GM23338 (cell line): ENCODE results near the gene SEMA5A. TPM values are rescaled to one million over a fixed set of nuclear protein-coding genes. Genes with fewer than 3 reads are reported as not detected.

Experiments used
- ATAC-seq: fragments of 200-7000 bp; cut with Tn5 transposase; 3 replicates; pipeline ENCODE4 v1.9.1; 2020
- DNase-seq: peaks from one replicate; pipeline ENCODE4 v3.0.0-alpha.2; 2015; ENCODE audit warnings: low spot score
- H2AFZ ChIP-seq: fragments of 200-600 bp; sonication (generic); 2 replicates; pipeline ENCODE4 v1.8.0; 2016; ENCODE audit warnings: antibody characterized with exemption, mild to moderate bottlenecking, moderate library complexity
- H3F3A ChIP-seq: fragments of 200-600 bp; sonication (generic); replicated peaks from 2 replicates; pipeline ENCODE4 v1.8.0; 2017; ENCODE audit warnings: antibody characterized with exemption, mixed run types, low read depth
- H3K27ac ChIP-seq: fragments of 200-600 bp; sonication (generic); 2 replicates; pipeline ENCODE4 v1.6.1; 2016; ENCODE audit warnings: low read depth
- H3K27me3 ChIP-seq: fragments of 200-600 bp; sonication (generic); 2 replicates; pipeline ENCODE4 v1.8.0; 2016; ENCODE audit warnings: mild to moderate bottlenecking, mixed run types, moderate library complexity; ENCODE audit not compliant: insufficient read depth
- H3K36me3 ChIP-seq: fragments of 200-600 bp; sonication (generic); 2 replicates; pipeline ENCODE4 v1.8.0; 2016; ENCODE audit warnings: mild to moderate bottlenecking; ENCODE audit not compliant: insufficient read depth
- H3K4me1 ChIP-seq: fragments of 200-600 bp; sonication (generic); 2 replicates; pipeline ENCODE4 v1.8.0; 2016; ENCODE audit warnings: mild to moderate bottlenecking, moderate library complexity; ENCODE audit not compliant: insufficient read depth
- H3K4me2 ChIP-seq: fragments of 200-600 bp; sonication (generic); 2 replicates; pipeline ENCODE4 v1.7.1; 2017; ENCODE audit warnings: mixed run types
- H3K4me3 ChIP-seq: fragments of 200-600 bp; sonication (generic); 2 replicates; pipeline ENCODE4 v1.6.1; 2016; ENCODE audit warnings: mixed run types
- H3K79me2 ChIP-seq: fragments of 200-600 bp; sonication (generic); replicated peaks from 2 replicates; pipeline ENCODE4 v1.8.0; 2017; ENCODE audit warnings: mild to moderate bottlenecking; ENCODE audit not compliant: insufficient read depth
- H3K9me2 ChIP-seq: fragments of 200-600 bp; sonication (generic); 2 replicates; pipeline ENCODE4 v1.8.0; 2017; ENCODE audit not compliant: insufficient read depth
- H4K20me1 ChIP-seq: fragments of 200-600 bp; sonication (generic); replicated peaks from 2 replicates; pipeline ENCODE4 v1.8.0; 2017; ENCODE audit warnings: mild to moderate bottlenecking; ENCODE audit not compliant: insufficient read depth
- H3K27ac Mint-ChIP-seq: 2 replicates; pipeline ENCODE4 v1.8.0; 2020; ENCODE audit warnings: inconsistent platforms, mild to moderate bottlenecking, moderate library complexity, mixed read lengths
- H3K27me3 Mint-ChIP-seq: 3 replicates; pipeline ENCODE4 v1.8.0; 2022; ENCODE audit warnings: low read depth, mild to moderate bottlenecking, moderate library complexity, mixed read lengths, inconsistent platforms; ENCODE audit not compliant: insufficient read depth, poor library complexity
- H3K36me3 Mint-ChIP-seq: 3 replicates; pipeline ENCODE4 v1.8.0; 2021; ENCODE audit warnings: low read depth, mild to moderate bottlenecking, inconsistent platforms, moderate library complexity, mixed read lengths
- H3K4me1 Mint-ChIP-seq: 3 replicates; pipeline ENCODE4 v1.8.0; 2020; ENCODE audit warnings: mild to moderate bottlenecking, inconsistent platforms, mixed read lengths
- H3K4me3 Mint-ChIP-seq: 3 replicates; pipeline ENCODE4 v1.8.0; 2021; ENCODE audit warnings: moderate library complexity, mild to moderate bottlenecking, inconsistent platforms, mixed read lengths
- H3K9me3 Mint-ChIP-seq: 3 replicates; pipeline ENCODE4 v1.8.0; 2020; ENCODE audit warnings: moderate library complexity, mild to moderate bottlenecking, inconsistent platforms, mixed read lengths
- CREB1 ChIP-seq: fragments of 250-450 bp; sonication (Bioruptor Pico); IDR thresholded peaks from 2 replicates; pipeline ENCODE4 v1.5.0; 2020; ENCODE audit warnings: low read depth, mild to moderate bottlenecking, moderate library complexity
- EZH2 ChIP-seq: fragments of 200-600 bp; sonication (generic); IDR thresholded peaks from one replicate; pipeline ENCODE4 v1.8.0; 2017; ENCODE audit warnings: antibody characterized with exemption, mild to moderate bottlenecking, low read depth; ENCODE audit not compliant: unreplicated experiment
- EZH2phosphoT487 ChIP-seq: fragments of 200-600 bp; sonication (generic); IDR thresholded peaks from one replicate; pipeline ENCODE4 v1.8.1; 2018; ENCODE audit warnings: antibody characterized with exemption; ENCODE audit not compliant: unreplicated experiment
- JUNB ChIP-seq: IDR thresholded peaks from one replicate; pipeline ENCODE4 v1.6.1; 2016; ENCODE audit warnings: antibody characterized with exemption; ENCODE audit not compliant: unreplicated experiment
- NANOG ChIP-seq: IDR thresholded peaks from 2 replicates; pipeline ENCODE4 v1.6.1; 2016; ENCODE audit warnings: antibody characterized with exemption, borderline replicate concordance
- POLR2AphosphoS5 ChIP-seq: IDR thresholded peaks from 2 replicates; pipeline ENCODE4 v1.6.1; 2016; ENCODE audit warnings: antibody characterized with exemption, low read depth
- STAT1 ChIP-seq: IDR thresholded peaks from one replicate; pipeline ENCODE4 v1.6.1; 2016; ENCODE audit warnings: antibody characterized with exemption; ENCODE audit not compliant: unreplicated experiment
- ZNF114 ChIP-seq: fragments of 250-450 bp; sonication (Bioruptor Pico); IDR thresholded peaks from 2 replicates; pipeline ENCODE4 v1.5.0; 2020; ENCODE audit warnings: mild to moderate bottlenecking, moderate library complexity
- ZNF331 ChIP-seq: fragments of 250-450 bp; sonication (Bioruptor Pico); IDR thresholded peaks from 2 replicates; pipeline ENCODE4 v1.5.0; 2020; ENCODE audit warnings: low read depth, mild to moderate bottlenecking, moderate library complexity
- polyA plus RNA-seq: library from polyadenylated mRNA; unstranded; fragments of >200 nt; fragmentation: Nextera tagmentation; extraction: Ambion mirVana; gene quantifications from 2 replicates; pipeline ENCODE4 v1.2.1, GENCODE V29; 2016
- total RNA-seq: library from RNA; depleted of rRNA; stranded (reverse); fragments of >200 nt; shearing (Covaris generic); gene quantifications from 2 replicates; pipeline ENCODE4 v1.2.3, GENCODE V29; 2014
- TF ChIP-seq, protein P1 (sequence below): IDR thresholded peaks from one replicate; pipeline ENCODE4 v1.6.1; 2018; ENCODE audit warnings: antibody characterized with exemption; ENCODE audit not compliant: unreplicated experiment
- TF ChIP-seq, protein P2 (sequence below): IDR thresholded peaks from 2 replicates; pipeline ENCODE4 v1.6.1; 2016; ENCODE audit warnings: antibody characterized with exemption

SEMA5A gene
- total and polyA plus RNA-seq, 2 experiments from 2014 or later = 2.1 to 8.1 TPM

DNA sequence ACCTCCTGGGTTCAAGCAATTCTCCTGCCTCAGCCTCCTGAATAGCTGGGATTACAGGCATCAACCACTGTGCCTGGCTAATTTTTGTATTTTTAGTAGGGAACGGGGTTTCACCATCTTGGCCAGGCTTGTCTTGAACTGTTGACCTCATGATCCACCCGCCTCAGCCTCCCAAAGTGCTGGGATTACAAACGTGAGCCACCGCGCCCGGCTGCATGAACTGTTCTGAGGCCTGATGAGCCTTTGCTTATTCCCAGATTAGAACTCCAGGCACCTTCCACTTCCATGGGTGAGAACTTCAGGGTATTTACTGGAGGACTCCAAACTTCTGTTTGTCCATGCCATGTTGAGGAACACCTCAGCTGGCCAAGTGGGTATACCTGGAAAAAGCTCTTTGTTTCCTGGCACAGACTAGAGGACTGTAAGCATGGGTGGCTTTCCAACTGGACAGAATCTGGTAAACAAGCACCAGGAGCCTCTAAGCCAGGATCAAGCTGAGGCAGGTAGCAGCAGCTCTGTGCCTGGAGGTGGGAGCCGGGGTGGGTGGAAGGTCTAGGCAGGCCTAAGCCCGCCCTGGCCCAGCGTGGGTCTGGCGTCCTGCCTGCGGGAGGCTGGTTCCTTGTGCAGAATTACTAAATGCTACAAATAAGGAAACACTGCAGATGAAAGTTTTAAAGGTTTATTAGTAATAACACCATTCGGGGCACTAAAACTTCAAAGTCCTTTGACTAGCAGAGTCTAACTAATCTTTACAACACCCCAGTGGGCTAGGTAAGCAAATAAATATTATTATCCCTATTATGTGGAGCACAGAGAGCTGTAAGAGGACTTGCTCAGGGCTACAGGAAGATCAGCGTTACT is 78.4 kb downstream of the SEMA5A start (continued):
- TF ChIP-seq, protein P1, sequence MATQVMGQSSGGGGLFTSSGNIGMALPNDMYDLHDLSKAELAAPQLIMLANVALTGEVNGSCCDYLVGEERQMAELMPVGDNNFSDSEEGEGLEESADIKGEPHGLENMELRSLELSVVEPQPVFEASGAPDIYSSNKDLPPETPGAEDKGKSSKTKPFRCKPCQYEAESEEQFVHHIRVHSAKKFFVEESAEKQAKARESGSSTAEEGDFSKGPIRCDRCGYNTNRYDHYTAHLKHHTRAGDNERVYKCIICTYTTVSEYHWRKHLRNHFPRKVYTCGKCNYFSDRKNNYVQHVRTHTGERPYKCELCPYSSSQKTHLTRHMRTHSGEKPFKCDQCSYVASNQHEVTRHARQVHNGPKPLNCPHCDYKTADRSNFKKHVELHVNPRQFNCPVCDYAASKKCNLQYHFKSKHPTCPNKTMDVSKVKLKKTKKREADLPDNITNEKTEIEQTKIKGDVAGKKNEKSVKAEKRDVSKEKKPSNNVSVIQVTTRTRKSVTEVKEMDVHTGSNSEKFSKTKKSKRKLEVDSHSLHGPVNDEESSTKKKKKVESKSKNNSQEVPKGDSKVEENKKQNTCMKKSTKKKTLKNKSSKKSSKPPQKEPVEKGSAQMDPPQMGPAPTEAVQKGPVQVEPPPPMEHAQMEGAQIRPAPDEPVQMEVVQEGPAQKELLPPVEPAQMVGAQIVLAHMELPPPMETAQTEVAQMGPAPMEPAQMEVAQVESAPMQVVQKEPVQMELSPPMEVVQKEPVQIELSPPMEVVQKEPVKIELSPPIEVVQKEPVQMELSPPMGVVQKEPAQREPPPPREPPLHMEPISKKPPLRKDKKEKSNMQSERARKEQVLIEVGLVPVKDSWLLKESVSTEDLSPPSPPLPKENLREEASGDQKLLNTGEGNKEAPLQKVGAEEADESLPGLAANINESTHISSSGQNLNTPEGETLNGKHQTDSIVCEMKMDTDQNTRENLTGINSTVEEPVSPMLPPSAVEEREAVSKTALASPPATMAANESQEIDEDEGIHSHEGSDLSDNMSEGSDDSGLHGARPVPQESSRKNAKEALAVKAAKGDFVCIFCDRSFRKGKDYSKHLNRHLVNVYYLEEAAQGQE = no peak
- TF ChIP-seq JUNB (no peak), ZNF114 (CRISPR knock-in tag) (no peak), STAT1 (no peak), EZH2phosphoT487 (no peak), NANOG (no peak), EZH2 (no peak)
- TF ChIP-seq, protein P2, sequence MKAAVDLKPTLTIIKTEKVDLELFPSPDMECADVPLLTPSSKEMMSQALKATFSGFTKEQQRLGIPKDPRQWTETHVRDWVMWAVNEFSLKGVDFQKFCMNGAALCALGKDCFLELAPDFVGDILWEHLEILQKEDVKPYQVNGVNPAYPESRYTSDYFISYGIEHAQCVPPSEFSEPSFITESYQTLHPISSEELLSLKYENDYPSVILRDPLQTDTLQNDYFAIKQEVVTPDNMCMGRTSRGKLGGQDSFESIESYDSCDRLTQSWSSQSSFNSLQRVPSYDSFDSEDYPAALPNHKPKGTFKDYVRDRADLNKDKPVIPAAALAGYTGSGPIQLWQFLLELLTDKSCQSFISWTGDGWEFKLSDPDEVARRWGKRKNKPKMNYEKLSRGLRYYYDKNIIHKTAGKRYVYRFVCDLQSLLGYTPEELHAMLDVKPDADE = no peak

DNA sequence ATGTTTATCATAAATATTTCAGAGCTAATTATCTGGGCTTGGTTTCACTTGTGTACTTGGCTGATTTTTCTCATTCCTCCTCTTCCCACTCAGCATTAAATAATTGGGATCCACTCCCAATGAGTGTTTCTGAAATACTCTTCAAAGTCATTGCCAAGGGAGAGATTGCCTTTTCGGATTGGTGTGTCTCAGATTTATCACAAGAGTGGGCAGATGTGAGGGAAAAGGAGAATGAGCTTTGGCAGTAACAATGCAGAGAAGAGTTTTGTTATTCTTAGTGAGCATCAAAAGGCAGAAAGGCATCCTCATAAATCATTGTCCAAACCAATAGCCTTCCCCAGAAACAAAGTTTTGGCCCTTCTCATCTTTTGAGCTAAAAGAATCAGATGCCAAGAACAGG is 79.2 kb downstream of the SEMA5A start:
- ATAC-seq (no peak), DNase-seq (no peak)
- Histone ChIP-seq H3K4me3 (no peak overlapping the region), H3K27ac (no peak overlapping the region), H2AFZ (no peak overlapping the region), H3K4me1 (no peaks in the 10 kb centered on the region), H3K36me3 (no peaks in the 10 kb centered on the region), H3K27me3 (no peaks in the 10 kb centered on the region), H4K20me1 (no peaks in the 10 kb centered on the region), H3F3A (no peaks in the 10 kb centered on the region), H3K9me2 (0 out of 2 replicates have a peak, but pooled peaks cover 6% of the 10 kb centered on the region), H3K79me2 (no peaks in the 10 kb centered on the region), H3K4me2 (no peak overlapping the region)
- Mint-ChIP-seq H3K27me3 (no peaks in the 10 kb centered on the region), H3K4me1 (no peaks in the 10 kb centered on the region), H3K9me3 (no peaks in the 10 kb centered on the region), H3K36me3 (no peaks in the 10 kb centered on the region), H3K27ac (no peak overlapping the region), H3K4me3 (no peak overlapping the region)
- no peak for TF ChIP-seq POLR2AphosphoS5
- TF ChIP-seq EZH2 = no peak
- TF ChIP-seq STAT1 = no peak
- TF ChIP-seq ZNF114 (CRISPR knock-in tag) = no peak
- TF ChIP-seq ZNF331 (CRISPR knock-in tag) = no peak
- no peak for TF ChIP-seq EZH2phosphoT487
- TF ChIP-seq NANOG = no peak
- TF ChIP-seq CREB1 (CRISPR knock-in tag) = no peak
- no peak for TF ChIP-seq JUNB
- TF ChIP-seq, protein P2 = no peak
